GM21381 (cell line): ENCODE results near the gene SCN1B.
A peak's percentile ranks its signal among the peaks of the same experiment; 100 is the strongest.
"Not testable (repeated sequence)": the region's sequence is repeated elsewhere in the genome, so short reads cannot be mapped to it uniquely, and the experiment has no call there.

ENCODE experiments used
- ATAC-seq: cut with Tn5 transposase; IDR thresholded peaks from one replicate; pipeline ENCODE4 v1.9.1; 2021; ENCODE audit warnings: mild to moderate bottlenecking, moderate library complexity; ENCODE audit not compliant: unreplicated experiment

The SCN1B gene

DNA sequence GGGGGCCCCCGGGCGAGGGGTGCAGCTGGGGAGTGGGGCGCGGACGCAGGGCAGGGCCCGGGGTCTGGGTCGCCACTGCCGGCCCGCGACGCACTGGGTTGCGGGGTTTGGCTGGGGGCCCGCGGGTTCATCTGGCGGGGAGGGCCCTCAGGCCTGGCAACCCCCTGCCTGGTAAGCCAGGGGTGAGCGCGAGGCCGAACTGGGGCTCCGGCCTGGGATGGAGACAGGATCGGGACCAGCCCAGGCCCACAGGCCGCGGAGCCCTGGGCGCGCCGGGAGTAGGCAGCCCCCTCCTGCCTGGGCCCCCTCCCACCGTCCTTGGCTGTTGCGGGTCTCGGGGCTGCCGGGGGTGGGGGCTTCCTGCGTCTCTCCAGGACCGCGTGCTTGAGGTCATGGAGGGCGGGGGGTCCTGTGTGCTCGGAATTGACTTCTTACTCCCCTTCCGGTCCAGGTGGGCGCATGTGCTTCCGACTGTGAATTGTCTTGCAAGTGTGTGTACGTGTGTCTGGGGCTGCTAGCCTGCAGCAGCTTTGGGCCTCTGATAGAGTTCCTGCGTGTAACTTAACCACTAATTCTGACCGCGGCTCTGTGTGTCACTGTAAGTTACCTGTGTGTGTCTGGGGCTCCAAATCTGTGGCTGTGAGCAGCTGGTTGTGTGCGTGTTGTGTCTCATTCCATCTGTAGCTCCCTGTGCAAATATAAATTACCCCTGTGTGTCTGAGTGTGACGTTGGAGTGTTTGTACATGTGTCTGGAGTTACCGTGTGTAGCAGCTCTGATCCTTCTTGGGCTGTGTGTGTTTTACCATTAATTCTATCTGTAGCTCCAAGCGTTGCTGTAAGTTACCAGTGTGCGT lies 29.4 kb upstream of the SCN1B start:
- peak; percentile 5 for ATAC-seq

DNA sequence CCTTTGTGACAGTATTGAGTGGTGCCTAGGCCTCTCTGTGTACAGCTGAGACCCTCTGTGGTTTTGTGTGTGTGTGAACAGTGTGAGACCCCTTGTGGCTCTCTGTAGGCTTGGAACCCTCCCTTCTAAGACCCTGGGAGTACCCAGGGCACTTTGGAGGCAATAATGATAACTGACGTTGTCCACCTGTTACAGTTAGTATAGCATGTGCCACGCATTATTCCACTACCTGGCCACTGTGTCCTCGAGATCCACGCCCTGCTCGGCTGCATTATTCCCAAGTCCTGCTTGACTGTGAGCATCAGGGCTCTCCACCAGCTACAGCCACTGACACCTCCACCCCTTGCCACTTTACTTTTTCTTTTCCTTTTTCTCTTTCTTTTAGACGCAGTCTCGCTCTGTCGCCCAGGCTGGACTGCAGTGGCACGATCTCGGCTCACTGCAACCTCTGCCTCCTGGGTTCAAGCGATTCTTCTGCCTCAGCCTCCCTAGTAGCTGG lies 28.2 kb upstream of the SCN1B start:
- ATAC-seq: no peak

DNA sequence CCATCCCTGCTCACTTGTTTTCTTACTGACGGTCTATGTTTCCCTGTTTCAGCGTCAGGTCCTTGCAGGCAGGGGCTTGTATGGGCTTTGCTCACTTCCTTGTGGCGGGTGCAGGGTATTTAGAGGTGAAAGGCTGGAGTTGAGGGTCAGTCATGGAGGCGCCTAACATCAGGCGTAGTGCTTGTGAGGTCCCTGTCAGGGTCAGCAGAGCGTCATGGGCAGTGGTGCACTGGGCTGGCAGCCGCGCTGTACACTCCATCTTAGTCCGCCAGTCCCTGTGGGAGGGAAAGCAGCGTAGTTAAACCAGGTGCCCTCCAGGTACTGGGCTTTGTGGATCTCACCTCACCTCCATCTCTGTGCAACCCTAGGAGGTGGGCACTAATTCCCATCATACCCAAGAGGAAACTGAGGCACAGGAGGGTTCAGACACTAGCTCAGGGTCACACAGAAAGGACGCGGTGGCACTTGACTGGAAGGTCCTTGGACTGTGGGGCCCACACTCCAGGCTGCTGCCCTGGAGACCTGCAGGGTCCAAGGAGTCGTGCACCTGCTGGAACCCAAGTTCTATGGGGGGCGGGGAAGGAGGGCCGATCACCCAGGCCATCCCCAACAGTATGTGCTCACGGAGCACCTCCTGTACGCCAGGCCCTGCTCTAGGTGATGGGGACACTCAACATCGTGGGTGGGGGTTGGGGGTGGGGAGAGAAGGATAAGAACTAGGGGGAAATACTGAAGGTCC lies 25.6 kb upstream of the SCN1B start:
- no peak for ATAC-seq

DNA sequence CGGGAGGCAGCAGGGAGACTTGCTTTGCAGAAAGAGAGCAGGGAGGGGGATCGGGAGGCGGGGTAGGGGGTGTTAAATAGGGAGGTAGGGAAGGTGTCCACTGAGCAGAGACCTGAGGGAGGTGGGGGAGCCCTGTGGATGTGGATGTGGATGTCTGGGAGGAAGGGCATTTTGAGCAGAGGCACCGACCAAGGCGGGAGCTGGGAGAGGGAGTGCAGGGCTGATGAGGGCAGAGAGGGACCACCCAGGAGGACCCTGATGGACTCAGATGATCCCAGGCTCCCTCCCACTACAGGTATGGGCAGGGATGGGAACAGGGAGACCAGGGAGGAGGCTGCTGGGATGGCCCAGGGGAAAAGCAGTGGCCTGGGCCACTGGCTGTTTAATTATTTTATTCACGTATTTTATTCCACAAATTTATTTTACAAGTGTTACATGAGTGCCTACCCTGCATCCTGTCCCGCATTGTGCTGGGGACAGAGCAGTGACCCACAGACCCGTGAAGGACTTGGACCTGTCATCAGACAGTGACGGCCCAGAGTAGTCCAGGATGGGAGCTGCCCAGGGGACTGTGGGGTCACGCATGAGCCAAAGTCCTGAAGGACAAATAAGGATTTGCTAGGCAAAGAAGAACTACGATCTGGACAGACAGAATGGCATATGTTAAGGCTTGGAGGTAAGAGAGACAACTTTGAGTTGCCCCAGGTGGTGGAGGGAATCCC lies 24.9 kb upstream of the SCN1B start:
- ATAC-seq: no peak

DNA sequence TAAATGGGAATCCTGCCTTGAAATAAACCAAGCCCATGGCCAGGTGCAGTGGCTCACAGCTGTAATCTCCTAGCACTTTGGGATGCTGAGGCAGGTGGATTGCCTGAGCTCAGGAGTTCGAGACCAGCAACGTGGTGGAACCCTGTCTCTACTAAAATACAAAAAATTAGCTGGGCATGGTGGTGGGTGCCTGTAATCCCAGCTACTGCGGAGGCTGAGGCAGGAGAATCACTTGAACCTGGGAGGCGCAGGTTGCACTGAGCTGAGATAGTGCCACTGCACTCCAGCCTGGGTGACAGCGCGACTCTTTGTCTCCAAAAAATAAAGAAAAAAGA lies 24.3 kb upstream of the SCN1B start:
- ATAC-seq: not testable (repeated sequence)

DNA sequence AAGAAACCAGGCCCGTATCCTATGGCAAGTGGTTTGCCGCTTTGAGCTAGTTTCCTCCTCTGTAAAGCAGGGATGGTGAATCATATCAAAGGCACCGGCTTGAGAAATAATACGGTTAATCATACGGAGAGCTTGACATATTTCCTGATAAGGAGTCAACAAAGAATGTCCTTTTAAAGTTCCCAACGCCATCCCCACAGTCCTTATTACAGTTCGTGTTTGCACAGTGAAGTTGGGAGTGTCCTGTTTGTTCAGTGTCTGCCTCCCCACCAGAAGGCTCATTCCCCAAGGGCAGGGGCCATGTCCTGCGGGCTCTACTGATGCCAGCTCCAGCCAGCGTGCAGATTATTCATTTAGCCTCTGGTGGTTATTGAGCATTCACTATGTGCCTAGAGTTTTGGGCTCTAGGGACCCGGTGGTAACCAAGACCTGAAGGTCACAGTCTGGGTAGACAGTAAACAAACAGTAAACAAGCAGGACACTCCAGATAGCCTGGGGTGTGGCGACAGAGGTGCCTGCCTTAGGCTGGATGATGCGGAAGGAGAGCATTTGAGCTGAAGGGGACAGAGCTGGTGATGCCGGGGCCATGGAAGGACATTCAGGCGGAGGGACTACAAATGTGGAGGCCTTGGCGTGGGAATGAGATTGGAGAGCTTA lies 23.8 kb upstream of the SCN1B start:
- no peak for ATAC-seq

DNA sequence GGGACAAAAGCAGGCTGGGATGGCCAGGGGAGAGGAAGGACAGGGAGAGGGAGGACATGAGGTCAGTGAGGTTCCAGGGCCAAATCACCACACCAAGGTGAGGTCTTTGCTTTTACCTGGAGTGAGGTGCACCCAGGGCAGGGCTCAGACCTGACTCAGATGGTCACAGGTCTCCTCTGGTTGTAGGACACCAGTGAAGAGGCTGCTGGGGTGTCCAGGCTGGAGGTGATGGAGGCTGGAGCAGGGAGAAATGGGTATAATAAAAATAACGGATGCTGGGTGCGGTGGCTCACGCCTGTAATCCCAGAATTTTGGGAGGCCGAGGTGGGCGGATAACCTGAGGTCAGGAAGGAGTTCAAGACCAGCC lies 23.3 kb upstream of the SCN1B start:
- ATAC-seq: no peak

DNA sequence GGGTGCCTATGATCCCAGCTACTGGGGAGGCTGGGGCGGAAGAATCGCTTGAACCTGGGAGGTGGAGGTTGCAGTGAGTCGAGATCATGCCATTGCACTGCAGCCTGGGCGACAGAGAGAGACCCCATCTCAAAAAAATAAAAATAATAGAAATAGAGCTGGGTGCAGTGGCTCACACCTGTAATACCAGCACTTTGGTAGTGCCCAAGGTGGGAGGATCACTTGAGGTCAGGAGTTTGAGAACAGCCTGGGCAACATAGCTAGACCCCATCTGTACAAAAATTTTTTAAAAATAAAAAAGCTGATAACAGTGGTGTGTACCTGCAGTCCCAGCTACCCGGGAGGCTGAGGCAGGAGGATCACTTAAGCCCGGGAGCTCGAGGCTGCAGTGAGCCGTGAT lies 22.8 kb upstream of the SCN1B start:
- not testable (repeated sequence) for ATAC-seq

DNA sequence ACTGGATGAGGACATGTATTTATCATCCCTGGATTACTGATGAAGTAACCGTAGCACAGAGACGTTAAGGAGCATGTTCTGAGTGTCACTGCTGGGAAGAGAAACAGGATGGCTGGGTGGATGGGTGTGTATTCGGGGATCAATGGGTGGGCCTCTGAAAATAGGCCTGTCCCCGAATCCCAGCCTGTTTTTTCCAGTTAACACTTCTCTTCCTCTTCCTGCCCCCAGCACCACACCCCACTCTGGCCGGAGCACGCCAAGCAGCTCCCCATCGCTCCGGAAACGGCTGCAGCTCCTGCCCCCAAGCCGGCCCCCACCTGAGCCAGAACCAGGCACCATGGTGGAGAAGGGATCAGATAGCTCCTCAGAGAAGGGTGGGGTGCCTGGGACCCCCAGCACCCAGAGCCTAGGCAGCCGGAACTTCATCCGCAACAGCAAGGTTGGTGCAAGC lies 21.4 kb upstream of the SCN1B start:
- ATAC-seq: no peak

DNA sequence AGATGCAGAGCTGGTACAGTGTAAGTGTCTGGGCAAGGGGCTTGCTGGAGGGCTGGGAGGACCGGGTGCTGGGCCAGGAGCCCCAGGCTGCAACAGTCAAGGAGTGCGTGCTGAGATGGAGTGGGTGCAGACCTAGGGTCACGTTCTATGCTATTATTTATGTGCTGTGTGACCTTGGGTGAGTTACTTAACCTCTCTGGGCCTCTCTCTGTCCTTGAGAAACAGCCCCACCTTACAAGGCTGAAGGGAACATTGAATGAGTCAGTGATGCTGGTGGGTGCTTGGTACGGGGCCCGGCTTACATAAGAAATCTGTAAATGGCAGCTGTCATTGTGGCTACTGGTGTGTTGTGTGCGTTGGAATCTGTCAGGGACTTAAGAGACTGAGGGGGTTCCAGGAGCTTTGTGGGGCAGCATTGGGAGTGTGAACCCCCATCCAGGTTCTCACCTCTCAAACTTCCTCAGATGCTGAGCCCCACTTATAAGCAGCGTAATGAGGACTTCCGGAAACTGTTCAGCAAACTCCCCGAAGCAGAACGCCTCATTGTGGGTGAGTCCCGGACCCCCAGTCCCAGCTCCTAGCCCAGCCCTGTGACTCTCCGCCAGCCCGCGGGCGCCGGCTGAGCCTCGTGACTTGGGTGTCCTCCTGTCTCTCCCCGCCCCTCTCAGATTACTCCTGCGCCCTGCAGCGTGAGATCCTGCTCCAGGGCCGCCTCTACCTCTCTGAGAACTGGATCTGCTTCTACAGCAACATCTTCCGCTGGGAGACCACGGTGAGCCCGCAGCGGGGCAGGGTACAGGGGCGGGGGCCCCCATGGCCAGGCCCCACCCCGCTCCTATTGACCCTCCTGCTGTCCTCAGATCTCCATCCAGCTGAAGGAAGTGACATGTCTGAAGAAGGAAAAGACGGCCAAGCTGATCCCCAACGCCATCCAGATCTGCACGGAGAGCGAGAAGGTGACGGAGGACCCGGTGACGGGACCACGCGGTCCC lies 20.6 kb upstream of the SCN1B start:
- no peak for ATAC-seq

DNA sequence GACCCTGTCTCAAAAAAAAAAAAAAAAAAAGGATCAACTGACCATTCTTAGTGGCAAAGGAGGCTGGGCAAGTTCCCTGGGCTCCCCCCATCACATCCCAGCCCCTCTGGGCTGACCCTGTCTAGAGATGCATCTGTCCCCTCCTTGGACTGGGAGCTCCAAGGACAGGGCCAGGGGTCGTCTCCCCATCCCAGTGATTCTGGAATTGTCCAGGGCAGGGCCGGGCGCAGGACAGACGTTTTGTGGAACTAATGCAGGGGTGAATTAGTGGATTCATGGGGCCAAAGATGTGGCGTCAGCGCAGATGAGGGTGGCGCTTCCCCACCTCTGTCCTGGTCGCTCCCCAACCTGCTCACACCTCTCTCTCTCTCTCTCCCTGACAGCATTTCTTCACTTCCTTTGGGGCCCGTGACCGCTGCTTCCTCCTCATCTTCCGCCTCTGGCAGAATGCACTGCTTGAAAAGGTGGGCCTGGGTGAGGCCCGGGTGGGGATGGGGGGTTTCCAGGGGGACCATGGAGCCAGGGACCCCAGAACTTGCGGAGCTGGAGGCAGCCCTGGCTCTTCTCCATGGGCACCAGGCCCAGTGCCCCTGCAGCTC lies 19.1 kb upstream of the SCN1B start:
- ATAC-seq: no peak

DNA sequence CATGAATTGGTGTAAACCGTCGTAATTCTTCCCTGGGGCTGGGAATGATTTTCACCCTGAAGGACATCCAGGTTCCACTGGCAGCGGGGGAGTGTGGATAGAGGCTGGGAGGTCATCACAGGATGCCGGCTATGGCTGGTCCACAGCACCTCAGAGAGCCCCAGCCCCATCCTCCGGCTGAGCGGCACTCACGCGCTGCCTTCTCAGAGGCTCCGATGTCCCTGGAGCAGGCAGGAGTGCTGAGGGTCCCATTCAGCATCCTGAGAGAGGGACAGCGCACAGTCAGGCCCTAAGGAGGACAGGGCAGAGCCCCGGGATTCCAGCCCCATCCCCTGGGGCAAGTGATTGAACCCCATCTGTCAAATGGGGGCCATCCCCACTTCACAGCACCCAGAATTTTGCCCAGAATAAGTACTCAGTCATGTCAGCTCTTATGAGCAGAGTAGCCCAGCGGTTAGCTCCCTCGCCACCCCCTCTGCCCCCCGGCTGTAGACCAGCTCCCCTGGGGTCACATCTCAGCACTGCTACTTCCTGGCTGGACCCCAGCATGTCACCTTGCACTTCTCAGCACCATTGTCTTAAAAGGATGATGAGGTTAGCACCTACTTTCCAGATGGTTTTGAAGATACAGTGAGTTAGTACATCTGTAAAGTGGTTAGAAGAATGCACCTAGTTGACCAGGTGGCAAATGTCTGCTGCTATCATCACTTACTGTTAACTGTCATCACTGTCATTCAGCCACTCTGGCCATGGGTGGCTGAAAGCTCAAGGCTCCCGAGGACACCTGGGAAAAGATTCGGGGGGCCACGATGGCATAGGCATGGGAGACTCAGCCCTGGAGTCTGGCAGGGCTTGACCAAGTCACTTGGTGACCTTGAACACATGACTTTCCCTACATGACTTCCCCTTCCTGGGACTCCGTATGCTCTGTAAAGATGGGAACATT lies 18.3 kb upstream of the SCN1B start:
- ATAC-seq: no peak

DNA sequence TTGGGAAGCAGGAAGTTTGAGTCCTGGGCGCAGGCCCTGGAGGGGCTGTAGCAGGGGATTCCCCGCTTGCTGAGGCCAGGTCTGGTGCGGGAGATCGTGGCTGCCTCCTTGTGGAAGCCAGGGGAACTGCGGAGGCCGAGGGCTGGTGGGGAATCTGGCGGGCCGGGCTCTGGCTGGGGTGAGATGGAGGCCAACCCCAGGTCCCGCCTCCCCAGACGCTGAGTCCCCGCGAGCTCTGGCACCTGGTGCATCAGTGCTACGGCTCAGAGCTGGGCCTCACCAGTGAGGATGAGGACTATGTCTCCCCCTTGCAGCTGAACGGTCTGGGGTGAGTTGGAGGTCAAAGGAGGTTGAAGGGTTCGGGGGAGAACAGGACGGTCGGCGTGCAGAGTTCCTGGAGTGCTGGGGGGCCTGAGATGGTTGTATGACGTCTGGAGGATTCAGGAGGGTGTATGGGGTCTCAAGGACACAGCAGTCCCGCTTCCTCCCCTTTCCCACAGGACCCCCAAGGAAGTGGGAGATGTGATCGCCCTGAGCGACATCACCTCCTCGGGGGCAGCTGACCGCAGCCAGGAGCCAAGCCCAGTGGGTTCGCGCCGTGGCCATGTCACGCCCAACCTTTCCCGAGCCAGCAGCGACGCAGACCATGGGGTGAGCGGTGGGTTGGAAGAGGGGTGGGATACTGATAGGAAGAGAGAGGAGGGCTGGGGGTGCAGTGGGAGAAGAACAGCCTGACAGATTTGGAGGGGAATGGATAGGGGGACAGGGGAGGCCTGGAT lies 17.0 kb upstream of the SCN1B start:
- ATAC-seq: no peak

DNA sequence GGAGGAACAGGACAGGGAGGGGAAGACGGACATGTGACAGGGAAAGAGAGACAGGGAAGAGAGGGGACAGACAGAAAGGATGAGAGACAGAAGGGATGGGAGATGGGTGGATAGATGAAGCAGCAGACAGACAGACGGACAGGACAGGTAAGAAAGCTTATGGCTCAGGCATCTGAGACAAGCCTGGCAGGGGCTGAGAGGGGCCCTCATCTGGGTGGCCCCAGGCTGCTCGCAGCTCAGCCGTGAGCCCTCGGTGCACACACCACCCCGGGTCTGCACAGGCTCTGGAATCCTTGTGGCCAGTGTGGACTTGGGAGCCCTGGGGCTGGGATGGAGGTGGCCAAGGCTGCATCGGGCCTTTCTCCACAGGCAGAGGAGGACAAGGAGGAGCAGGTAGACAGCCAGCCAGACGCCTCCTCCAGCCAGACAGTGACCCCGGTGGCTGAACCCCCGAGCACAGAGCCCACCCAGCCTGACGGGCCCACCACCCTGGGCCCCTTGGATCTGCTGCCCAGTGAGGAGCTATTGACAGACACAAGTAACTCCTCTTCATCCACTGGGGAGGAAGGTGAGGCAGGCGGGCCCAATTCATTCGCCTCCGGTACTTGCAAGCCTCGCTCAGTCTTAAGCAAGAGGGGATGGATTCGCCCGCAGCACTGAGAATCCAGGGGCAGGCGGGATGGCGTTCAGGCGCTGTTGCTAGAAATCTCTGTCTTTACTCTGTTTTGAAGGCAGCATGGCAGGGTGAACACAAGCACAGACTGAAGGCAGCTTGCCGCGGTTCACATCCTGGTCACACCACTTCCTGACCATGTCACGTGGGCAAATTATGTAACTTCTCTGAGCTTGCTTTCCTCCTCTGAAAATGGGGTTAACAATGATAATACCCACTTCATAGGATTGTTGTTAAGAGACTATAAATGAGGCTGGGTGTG lies 16.2 kb upstream of the SCN1B start:
- no peak for ATAC-seq

DNA sequence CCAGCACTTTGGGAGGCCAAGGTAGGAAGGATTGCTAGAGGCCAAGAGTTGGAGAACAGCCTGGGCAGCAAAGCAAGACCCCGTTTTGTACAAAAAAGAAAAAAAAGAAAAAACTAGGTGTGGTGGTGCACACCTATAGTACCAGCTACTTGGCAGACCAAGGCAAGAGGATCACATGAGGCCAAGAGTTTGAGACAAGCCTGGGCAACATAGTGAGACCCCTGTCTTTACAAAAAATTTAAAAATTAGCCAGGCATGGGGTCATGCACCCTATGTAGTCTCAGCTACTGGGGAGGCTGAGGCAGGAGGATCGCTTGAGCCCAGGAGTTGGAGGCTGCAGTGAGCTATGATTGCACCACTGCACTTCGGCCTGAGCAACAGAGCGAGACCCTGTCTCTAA lies 15.5 kb upstream of the SCN1B start:
- ATAC-seq: not testable (repeated sequence)

DNA sequence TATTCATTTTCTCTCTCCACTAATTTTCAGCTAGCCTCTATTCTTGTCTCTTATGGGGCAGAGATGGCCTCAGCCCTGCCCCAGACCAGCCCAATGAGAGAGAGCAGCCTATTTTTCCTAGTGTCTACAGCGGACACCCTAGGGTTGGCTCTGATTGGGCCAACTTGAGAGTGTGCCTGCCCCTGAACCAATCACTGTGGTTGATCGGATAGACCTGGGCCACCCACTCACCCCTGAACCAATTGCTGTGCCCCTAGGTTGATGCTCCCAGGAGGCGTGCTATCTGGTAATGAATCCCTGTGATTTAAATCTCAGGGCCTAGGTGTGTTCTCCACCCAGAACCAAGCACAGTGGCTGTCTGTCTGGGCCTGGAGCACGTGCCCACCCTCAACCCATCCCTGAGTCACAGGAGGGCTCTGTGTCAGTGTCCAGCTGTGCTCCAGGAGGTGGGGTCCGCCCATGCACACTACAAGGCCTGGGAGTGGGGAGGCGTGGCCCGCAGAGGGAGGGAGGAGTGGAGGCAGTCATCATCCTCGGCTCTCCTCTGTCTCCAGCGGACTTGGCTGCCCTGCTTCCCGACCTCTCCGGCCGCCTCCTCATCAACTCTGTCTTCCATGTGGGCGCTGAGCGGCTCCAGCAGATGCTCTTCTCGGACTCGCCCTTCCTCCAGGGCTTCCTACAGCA lies 14.9 kb upstream of the SCN1B start:
- no peak for ATAC-seq
